Activated B cell treated with CpG ODN at 0.5 μM for 24 hours (primary cell): ENCODE results near the gene USP28. TPM values are rescaled to one million over a fixed set of nuclear protein-coding genes. Genes with fewer than 3 reads are reported as not detected.

Experiments used
- ATAC-seq: fragments of 200-7000 bp; cut with Tn5 transposase; one replicate; pipeline ENCODE4 v1.10.0; 2021; ENCODE audit warnings: low read depth, mild to moderate bottlenecking, moderate library complexity
- CTCF ChIA-PET: fragments of 350-600 bp; sonication (Branson Sonifier 250); formaldehyde crosslinking; loops from one replicate; lab custom pipeline; 2021; ENCODE audit warnings: antibody characterized with exemption; lab: Charles Lee
- POLR2A ChIA-PET: fragments of 350-600 bp; sonication (Branson Sonifier 250); formaldehyde crosslinking; loops from one replicate; lab custom pipeline; 2021; ENCODE audit warnings: antibody characterized with exemption; lab: Charles Lee
- DNase-seq: peaks from one replicate; pipeline ENCODE4 v3.0.0; 2022
- H3K27ac Mint-ChIP-seq: one replicate; pipeline ENCODE4 v1.8.0; 2020; ENCODE audit warnings: mixed read lengths
- H3K27me3 Mint-ChIP-seq: one replicate; pipeline ENCODE4 v1.8.0; 2021; ENCODE audit warnings: mixed read lengths
- H3K36me3 Mint-ChIP-seq: one replicate; pipeline ENCODE4 v1.8.0; 2021; ENCODE audit warnings: low read depth, mixed read lengths
- H3K4me1 Mint-ChIP-seq: one replicate; pipeline ENCODE4 v1.8.0; 2021; ENCODE audit warnings: mixed read lengths
- H3K4me3 Mint-ChIP-seq: one replicate; pipeline ENCODE4 v1.8.0; 2020; ENCODE audit warnings: mild to moderate bottlenecking, mixed read lengths
- H3K9me3 Mint-ChIP-seq: one replicate; pipeline ENCODE4 v1.8.0; 2020; ENCODE audit warnings: mixed read lengths
- intact Hi-C: fragments of 100-400 bp; cut with micrococcal nuclease; formaldehyde crosslinking; loops from one replicate; pipeline ENCODE4 v1.15.1; 2024
- total RNA-seq: library from RNA; stranded (reverse); gene quantifications from 2 replicates; pipeline ENCODE4 v1.2.3, GENCODE V29; 2022
- TF ChIP-seq, protein P1 (sequence below): fragments of 200-600 bp; IDR thresholded peaks from one replicate; pipeline ENCODE4 v1.8.0; 2022; ENCODE audit warnings: antibody characterized with exemption, mild to moderate bottlenecking

USP28 gene
- total RNA-seq, 1 donor from 2014 or later = 49.6 TPM

DNA sequence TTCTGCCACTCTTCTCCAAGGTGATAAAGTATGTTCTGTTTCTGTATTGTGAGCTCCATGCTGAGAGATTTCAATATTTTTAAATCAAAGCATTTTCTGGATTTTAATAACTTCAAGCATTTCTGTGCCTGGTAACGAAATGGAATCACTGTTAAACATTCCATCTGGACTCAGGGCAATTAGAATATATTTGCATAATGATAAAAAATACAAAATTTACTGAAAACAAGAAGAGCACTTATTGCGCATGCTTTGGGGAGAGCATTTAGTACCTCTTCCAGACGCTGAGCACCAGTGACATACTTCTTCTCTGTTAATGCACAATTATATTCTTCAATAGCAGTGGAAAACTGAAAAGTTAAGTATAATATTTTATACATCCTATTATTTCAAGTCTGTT lies 115.1 kb downstream of the USP28 start:
- no peaks in the 10 kb centered on the region for H3K9me3 Mint-ChIP-seq
- no peak overlapping the region for H3K4me3 Mint-ChIP-seq
- no peak for DNase-seq
- H3K4me1 Mint-ChIP-seq = no peaks in the 10 kb centered on the region
- H3K36me3 Mint-ChIP-seq = peaks cover 75% of the 10 kb centered on the region
- TF ChIP-seq, protein P1, sequence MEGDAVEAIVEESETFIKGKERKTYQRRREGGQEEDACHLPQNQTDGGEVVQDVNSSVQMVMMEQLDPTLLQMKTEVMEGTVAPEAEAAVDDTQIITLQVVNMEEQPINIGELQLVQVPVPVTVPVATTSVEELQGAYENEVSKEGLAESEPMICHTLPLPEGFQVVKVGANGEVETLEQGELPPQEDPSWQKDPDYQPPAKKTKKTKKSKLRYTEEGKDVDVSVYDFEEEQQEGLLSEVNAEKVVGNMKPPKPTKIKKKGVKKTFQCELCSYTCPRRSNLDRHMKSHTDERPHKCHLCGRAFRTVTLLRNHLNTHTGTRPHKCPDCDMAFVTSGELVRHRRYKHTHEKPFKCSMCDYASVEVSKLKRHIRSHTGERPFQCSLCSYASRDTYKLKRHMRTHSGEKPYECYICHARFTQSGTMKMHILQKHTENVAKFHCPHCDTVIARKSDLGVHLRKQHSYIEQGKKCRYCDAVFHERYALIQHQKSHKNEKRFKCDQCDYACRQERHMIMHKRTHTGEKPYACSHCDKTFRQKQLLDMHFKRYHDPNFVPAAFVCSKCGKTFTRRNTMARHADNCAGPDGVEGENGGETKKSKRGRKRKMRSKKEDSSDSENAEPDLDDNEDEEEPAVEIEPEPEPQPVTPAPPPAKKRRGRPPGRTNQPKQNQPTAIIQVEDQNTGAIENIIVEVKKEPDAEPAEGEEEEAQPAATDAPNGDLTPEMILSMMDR = no peak
- ChIA-PET CTCF (no interaction called here), POLR2A (no interaction called here)
- no peak for ATAC-seq
- no peak overlapping the region for H3K27ac Mint-ChIP-seq
- no peaks in the 10 kb centered on the region for H3K27me3 Mint-ChIP-seq
- intact Hi-C loops = no loop called here

DNA sequence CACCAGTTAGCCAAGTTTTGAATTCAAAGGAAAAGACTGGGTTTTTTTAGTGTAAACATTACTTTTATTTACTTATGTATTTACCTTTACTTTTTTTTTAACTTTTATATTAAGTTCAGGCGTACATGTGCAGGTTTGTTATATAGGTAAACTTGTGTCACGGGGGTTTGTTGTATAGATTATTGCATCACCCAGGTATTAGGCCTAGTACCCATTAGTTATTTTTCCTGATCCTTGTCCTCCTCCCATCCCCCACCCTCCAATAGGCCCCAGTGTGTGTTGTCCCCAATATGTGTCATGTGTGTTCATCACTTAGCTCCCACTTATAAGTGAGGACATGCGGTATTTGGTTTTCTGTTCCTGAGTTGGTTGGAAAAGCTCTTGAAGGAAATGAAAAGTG lies 122.4 kb downstream of the USP28 start:
- intact Hi-C loops = no loop called here
- POLR2A ChIA-PET = no interaction called here
- Mint-ChIP-seq H3K9me3 (no peaks in the 10 kb centered on the region), H3K4me3 (no peak overlapping the region), H3K36me3 (peaks cover 44% of the 10 kb centered on the region), H3K27ac (no peak overlapping the region), H3K27me3 (no peaks in the 10 kb centered on the region), H3K4me1 (no peaks in the 10 kb centered on the region)
- DNase-seq = no peak
- CTCF ChIA-PET = no interaction called here
- TF ChIP-seq, protein P1 = no peak
- no peak for ATAC-seq

Other genes starting within 250 kb of the USP28 start
- gene TMPRSS5, start 169.3 kb downstream of the USP28 start, total RNA-seq = 1.3 and 3.1 TPM in 2 replicates
- gene ZW10, start 101.9 kb downstream of the USP28 start, total RNA-seq = 13.8 and 15.5 TPM in 2 replicates
- not detected in 2 replicates for gene CLDN25, start 95.8 kb downstream of the USP28 start, total RNA-seq
- 0.10 and 0.22 TPM in 2 replicates for gene HTR3B, start 29.2 kb upstream of the USP28 start, total RNA-seq
- gene HTR3A, start 99.5 kb upstream of the USP28 start, total RNA-seq = 15.3 and 15.6 TPM in 2 replicates
- 1.3 and 2.5 TPM in 2 replicates for gene ZBTB16, start 184.1 kb upstream of the USP28 start, total RNA-seq